Measurements from ENCODE around the gene CHCHD3.

The CHCHD3 gene

DNA sequence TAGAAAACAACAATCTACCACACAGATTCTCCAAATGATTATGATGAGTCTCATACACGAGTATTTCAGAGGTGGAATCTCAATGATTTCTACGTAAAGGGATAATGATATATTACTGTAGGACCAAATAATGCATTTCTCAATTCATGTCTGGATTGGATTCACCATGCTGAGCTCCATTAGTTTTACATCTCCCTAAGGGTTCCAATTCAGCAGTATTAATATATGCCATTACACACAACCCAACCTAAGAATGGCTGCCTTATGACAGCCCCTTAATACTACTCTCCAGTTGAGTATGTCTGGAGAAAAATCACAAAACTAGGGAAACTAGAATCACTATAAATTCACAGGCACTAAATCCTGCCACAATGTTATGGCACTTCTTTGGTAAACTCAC, 271.3 kb downstream of the CHCHD3 start:
- no peak for DNase-seq (ENCODE audit: low spot score)

DNA sequence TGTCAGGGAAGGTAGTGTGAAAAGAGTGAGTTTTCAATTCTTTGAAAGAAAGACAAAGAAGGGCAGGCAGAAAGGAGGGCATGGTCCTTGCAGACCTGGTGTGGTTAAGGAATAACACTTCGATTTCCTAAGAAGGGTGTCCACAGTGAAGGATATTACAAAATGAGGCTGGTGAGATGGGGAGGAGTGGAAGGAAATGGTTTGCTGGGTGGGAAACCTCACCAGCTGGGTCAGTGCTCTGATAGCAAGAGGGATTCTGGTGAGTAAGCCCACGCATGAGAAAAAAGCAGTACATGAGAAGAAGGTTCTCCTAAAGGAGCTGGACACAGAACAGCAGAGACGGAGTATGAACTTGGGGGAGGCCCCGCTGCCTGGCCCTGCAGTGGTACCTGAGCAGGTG, 275.1 kb downstream of the CHCHD3 start:
- DNase-seq (ENCODE audit: low spot score), result no peak

DNA sequence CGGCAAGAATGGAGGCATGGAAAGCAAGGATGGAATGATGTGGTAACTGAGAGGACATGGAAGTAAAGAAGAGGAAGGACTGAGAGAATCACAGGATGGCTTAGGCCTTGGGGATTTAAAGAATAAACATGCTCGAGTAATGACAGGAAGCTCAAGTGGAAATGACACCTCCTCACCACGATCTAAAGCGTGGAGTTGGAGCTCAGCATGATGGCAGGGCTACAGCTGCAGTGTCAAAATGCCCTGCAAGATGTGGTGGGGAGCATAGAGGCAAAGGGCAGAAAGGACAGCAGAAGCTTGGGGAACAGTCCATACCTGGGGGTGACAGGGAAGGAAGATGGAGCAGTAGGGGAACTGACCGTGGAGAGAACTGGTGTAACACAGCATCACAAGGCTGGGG, 276.1 kb downstream of the CHCHD3 start:
- no peak for DNase-seq (ENCODE audit: low spot score)

DNA sequence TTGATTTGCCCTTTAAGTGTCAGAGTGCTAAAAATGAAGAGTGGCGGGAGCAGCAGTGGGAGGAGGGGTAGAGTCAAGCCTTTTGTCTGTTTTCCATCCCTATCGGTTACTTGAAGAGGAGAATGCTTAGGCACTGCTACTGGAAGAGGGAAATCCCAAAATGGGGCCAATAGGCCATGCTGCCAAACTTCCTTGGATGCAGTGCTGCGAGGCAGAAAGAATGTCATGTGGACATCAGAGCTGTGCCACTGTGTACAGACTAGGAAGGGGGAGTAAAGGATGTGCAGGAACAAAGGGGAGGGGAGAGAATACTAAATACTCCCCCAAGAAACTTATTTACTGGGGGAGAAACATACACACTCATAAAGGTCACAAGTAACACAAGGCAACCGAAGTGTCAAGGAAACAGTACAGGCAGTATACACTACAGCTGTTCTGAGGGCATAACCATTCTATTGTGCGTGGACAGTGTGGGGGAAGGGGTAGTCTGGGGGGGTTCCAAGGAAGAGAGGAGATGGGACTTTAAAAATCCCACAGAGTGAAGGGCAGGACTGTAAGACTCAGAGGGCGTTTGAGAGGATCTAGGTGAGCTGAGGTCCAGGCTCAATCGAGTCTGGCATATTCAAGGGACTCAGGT, 276.9 kb downstream of the CHCHD3 start:
- DNase-seq (ENCODE audit: low spot score), result no peak

DNA sequence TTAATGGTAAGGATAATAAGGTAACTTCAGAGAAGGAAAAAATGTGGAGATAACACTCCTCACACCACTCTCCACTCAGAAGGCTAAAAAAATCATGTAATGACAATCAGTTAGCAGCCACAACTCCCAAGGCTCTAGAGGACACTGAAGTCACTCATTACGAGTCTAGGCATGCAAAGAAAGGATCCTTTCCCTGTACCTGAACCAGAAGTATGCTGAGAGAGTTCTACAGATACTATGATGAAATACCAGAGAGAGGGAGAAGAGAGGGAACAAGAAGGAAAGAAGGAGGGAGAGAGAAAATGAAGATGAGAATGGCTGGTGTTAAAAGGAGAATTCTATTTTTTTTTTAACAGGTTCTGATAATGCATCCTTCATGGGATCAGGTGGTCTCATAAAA, 281.4 kb downstream of the CHCHD3 start:
- DNase-seq (ENCODE audit: low spot score), result no peak

DNA sequence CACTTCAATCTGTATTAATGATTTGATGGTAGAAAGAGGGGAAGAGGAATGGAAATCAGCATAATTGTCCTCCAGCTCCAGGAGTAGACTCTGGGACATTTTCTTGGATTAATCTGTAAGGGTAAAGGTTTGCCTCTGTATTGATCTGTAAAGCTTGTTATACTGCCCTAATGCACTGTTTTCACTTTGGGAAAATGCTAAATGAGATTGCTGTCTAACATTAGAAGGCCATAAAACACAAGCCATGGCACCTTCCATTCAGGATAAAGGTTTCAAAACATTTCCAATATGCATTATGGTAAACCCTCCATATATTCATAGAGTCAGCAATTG, 282.8 kb downstream of the CHCHD3 start:
- no peak for DNase-seq (ENCODE audit: low spot score)

DNA sequence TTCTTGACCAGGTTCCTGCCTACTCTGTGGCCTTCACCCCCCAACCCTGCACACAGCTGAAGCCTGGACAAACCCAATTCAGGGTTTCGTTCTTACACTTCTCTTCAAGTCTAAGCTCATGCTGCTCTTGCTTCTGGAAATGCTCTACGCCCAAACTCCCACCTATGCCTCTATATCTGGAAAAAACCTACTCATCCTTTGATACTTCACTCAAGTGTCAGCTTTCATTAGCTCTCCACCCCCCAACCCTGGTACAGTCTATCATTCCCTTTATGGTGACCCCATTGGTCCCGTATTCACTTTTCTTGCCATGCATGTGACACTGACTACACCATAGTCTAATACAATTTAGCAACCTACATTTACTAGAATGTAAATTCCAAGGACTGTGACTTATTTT, 284.7 kb downstream of the CHCHD3 start:
- no peak for DNase-seq (ENCODE audit: low spot score)

DNA sequence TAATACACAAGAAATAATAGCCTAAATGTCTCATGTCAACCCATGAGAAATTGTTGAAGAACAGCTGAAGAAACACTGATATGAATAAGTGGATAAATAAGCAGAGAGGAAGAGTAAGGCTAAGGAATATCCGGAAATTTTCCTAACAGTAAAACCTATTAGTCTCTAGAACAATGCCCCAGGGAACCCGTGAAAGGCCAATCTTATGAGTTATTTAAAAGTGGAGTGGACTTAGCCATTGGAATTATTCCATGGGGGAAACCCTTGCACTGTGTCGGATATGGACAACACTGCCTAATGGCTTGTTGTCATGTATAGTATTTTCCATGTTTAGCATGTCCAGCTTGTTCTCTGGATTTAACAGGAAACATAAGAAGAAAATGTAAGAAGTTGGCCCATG, 288.4 kb downstream of the CHCHD3 start:
- DNase-seq (ENCODE audit: low spot score), result no peak

DNA sequence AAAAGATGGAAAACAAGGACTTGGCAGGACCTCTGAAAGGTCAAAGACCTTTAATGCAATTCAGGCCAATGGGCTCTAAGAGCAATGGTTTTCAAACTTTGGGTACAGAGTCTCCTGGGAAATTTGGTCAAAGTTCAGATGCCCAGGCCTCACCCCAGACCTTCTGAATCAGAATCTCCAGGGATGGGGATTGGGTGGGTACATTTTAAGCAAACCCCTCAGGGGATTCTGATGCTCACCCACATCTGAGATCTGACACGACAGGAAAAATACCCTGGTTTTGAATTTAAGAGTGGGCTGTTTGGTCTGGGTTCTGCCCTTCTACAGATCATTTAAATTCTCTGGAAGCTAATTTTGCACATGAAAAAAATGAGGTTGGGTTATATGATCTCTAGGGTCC, 290.9 kb downstream of the CHCHD3 start:
- DNase-seq (ENCODE audit: low spot score), result no peak

DNA sequence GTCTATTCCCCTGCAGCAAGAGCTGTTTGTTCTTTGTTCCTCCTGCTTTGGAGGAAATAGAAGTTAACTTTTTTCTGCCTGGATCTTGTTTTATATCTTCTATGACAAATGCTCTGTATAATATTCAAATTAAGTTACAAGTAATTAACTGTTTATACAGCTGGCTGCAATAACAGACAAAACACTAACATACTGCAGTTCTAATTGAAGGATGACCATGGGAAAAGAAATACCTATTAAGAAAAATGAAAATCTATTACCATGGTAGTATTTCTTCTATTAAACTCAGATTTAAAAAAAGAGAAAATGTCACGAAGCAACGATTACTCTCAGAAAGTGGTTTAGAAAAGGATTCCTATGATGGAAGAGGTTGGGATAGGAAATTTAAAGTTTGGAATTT, 291.8 kb downstream of the CHCHD3 start:
- no peak for DNase-seq (ENCODE audit: low spot score)

DNA sequence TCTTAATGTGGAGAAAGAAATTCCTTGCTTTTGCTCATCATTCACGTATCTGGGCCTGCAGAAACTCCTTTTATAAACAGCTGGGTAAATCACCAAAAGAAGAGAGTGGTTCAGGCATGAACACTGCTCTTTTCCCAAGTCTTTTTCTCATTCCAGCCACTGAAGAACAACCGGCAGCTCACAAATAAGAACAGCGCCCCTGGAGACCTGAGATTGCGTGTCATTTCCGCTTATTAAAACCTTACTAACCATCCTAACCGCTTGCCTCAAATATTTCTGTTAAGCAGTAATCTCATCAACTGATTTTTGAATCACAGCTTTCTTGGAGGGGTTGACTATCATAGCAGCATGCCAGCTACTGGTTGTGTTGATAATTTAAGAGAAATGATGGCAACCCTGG, 292.6 kb downstream of the CHCHD3 start:
- no peak for DNase-seq (ENCODE audit: low spot score)

DNA sequence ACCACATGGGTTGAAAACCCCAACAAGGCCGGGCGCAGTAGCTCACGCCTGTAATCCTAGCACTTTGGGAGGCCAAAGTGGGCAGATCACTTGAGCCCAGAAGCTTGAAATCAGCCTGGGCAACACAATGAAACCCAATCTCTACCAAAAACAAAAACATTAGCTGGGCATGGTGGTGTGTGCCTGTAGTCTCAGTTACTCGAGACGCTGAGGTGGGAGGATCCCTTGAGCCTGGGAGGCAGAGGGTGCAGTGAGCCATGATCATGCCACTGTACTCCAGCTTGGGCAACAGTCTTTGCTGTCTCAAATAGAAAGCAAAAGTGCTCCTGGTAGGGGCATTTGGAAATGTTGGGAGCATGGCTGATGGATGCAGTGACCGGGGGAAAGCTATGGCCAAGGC, 296.0 kb downstream of the CHCHD3 start:
- DNase-seq (ENCODE audit: low spot score), result no peak

DNA sequence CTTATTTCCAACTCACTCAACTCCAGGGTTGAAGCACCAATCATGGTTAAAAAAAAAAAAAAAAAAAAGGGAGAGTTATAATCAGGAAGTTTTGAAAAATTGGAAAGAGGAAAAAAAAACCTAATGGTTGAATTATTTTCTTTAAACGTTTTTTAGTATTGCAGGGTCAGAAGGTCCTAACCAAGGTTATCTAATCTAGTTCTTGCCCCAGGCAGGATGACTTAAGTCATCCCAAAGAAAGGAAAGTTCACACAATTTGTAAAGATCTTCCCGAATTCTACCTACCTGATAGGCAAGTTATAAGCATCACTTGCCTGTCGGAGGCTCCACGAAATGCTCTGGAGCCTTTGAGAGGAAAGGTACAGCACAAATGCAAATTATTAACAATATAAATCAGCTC, 297.5 kb downstream of the CHCHD3 start:
- no peak for DNase-seq (ENCODE audit: low spot score)

DNA sequence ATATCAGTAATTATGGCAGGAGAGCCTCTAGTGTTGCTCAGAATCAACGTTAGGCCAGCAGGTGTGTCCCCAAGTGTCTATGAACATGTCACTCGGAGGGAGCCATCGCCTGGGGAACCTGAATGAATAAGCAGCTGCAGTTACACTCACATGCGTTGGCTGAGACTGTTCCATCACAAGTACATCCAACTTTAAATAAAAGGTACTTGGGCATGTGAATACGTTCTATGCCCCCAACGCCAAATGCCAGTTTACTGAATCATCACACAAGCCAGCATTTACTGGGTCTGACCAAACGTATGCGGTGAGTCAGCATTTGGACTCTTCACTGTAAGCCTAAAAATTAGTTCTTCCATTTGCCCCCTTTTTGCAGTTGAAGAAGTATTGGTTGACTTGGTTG, 298.1 kb downstream of the CHCHD3 start:
- DNase-seq (ENCODE audit: low spot score), result peak; percentile 57

DNA sequence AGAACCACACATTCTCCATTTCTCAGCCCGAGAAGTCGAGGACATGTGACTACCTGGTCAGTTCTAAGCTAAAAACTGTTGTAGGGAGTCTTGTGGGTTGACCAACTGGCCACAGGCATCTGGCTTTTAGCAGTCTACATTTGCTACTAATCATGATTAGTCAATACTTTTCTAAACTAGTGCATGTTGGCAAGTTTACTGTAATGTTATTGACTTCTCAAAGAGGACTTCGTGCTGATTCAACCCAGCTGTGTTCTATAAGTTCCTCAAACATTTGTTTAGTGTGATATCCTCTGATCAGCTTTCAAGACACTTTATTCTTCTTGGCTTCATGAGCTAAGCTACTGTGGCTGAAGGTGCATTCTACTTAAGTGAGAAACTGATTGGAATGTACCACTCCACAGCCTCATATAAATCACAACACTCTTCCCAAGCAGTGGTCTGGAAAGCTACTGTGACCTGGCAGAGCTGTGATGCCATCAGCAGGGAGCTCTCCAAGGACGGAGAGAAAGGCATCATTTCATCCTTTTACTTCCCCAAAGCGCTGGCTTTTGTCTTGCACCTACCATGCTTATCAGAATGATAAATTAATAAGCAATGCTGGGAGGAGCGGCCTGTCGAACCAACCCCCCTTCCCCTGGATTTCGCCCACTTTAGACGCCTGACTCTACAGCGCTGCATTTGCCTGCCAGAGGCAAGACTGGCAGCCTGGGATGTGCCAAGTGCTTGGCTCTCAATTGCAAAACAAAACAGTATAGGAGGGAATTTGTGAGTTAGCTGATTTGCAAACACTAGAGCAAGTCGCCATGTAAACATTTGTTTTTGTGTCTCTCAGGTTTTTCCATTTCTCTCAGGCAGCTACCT, 298.9 kb downstream of the CHCHD3 start:
- no peak for DNase-seq (ENCODE audit: low spot score)

DNA sequence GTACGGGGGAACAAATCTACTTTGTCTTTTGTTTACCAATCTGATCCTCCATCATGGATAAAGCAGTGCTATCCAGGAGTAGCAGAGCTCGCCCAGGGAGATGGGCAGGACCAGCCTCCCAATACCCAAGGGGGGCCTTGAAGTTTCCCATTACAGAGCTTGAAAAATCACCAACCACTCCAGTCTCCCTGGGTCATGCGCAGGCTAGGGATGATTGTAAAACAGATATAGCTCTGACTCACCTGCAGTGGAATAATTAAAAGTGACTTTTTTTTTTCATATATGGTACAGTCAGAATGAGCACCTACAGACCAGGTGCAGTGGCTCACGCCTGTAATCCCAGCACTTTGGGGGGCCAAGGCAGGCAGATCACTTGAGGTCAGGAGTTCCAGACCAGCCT, 301.1 kb downstream of the CHCHD3 start:
- DNase-seq (ENCODE audit: low spot score), result no peak

DNA sequence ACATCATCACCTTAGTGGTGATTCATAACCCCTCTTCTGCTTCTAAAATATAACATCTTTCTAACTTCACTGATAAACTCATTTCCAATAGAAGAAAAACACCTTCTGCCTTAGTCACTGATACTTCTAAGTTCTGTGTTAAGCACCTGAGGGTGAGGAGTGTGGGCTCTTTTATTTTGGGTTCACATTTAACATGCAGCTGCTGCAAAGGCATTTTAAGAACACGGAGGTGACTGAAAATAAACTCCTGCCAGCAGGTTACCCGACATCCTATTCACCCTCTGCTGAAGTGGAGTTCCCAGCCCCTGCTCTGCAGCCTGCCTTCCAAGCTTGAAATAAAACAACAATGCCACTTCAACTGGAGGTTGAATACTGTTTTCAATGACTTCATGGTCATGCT, 302.7 kb downstream of the CHCHD3 start:
- no peak for DNase-seq (ENCODE audit: low spot score)

DNA sequence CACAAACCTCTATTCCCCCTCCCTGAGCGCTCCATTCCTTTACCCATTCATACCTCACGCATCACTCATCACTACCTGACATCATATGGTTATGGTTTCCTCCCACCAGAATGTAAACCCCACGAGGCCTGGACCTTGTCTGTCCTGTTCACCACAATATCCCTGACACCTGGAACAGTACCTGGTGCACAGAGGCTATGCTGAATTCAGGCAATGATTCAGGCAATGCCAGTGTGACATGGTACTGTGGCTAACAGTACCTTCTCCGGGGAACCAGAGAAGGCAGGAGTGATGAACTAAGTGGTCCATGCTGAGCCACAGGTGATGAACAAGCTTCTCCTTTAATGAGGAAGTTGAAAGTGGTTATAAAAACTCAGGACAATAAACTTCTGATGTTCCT, 303.1 kb downstream of the CHCHD3 start:
- no peak for DNase-seq (ENCODE audit: low spot score)

DNA sequence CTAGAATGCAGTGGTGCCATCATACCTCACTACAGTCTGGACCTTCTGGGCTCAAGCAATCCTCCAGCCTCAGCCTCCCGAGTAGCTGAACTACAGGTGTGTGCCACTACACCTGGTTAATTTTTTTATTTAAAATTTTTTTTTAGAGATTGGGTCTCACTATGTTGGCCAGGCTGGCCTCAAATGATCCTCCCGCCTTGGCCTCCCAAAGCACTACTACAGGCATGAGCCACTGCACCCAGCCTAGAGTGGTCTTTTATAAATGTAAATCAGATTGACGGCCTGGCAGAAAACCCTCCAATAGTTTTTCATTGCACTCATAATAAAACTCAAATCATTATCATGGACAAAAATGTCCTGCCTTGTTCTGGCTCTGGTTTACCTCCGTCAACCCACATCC, 303.9 kb downstream of the CHCHD3 start:
- no peak for DNase-seq (ENCODE audit: low spot score)

DNA sequence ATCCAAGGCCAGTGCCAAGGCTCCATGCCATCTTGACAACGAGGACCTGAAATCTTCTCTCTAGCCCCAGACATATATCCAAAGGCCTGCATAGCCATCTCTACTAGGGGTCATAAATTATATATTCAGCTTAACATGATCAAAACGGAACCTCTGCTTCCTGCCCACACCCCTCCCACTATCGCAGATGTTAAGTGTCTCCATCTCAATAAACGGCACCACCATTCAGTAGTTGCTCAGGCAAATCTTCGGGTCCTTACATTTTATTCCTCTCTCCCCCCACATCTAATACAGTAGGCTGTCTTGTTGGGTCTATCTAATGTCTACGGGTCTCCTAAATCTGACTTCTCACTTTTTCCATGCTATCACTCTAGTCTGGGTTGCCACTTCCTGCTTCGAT, 304.5 kb downstream of the CHCHD3 start:
- no peak for DNase-seq (ENCODE audit: low spot score)

DNA sequence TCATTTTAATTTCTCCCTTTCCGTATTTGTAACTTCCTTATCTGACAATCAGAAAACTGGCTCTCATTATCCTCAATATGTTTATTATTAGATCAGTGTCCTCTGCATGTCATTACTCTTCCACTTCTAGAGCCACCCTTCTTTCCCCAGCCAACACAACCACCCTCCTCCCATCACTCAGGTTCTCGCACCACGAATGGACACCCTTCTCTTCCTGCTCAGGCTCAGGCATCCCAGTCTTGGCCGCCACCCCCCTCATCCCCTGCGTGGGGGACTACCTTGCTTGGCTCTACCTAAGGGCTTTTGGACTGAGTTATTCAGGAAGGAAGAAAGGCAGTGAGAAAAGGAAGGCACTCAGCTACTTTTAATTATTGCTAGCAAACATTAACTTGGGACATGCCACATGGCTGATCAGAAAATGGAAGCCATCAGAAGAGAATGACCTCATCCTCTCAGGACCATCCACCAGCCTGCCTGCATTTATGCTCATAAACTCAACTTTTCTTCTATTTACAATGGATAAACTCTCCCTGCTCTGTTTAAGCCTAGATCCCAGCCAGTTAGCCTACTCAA, 305.8 kb downstream of the CHCHD3 start:
- no peak for DNase-seq (ENCODE audit: low spot score)

DNA sequence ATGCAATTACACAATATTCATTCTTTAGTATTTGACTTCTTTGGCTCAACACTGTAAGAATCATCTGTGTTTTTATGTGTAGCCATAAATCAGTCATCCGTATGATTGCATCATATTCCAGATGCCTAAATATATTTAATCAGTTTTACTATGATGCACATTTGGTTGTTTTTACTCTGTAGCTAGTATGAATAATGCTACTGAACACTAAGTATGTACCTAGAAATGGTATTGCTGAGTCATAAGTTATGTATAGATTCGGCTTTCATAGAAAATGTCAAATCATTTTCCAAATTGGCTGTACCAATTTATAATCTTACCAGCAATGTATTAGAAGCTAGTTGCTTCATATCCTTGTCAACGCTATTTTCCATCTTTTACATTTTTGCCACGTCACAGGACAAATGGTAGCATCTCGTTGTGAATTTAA, 308.3 kb downstream of the CHCHD3 start:
- peak; percentile 60 for DNase-seq (ENCODE audit: low spot score)

DNA sequence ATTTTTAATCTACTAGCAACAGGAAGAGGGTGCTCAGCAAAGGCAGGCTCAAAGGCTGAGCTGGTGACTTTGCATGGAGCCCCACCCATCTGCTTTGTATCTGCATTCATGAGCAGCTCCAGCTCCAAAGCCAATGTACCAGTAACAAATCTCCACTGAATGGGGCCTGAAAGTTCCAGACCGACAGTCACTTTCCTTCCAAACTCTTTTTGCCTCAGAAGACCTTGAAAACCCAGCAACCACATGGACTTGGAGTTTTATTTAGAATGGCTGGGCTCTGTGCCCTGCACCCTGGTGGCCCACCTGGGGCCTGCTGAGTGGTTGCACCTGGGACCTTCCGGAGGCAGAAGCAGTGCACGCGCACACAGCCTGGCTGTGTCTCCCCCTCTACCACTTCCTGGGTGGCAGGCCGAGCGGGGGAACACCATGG, 310.6 kb downstream of the CHCHD3 start:
- no peak for DNase-seq (ENCODE audit: low spot score)

DNA sequence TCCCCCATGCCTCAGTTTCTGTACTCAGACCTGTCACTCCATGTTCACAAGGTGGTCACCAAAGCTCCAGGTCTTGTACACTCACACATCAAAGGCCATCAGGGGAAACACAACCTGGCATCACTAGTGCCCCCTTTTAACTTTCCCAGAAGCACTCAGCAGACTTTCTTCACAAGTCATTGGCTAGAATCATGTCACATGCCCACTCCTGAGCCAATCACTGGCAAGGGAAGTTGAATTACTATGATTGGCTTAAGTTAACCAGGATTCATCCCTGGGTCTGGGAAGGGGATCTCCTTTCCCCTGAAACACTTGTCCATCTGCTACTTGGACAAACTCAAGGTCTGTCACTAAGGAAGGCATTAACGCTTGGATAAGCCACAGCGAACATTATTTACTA, 311.8 kb downstream of the CHCHD3 start:
- no peak for DNase-seq (ENCODE audit: low spot score)

Measured in RKO (cell line).